ENCODE results near the gene MAST3.

MAST3 gene

GRCh38 chr19:18135712-18136584 lies 38.4 kb downstream of the MAST3 start:
- H3K4me2 ChIP-seq (ENCODE audit: low read length), result no peak overlapping the region
- H3K36me3 ChIP-seq (ENCODE audit: control insufficient read depth, insufficient read depth, low read length), result no peaks in the 10 kb centered on the region
- no peaks in the 10 kb centered on the region for H3K4me1 ChIP-seq (ENCODE audit: control insufficient read depth, low read depth, low read length)
- no peak overlapping the region for H3K4me3 ChIP-seq (ENCODE audit: low read length)
- H3K27ac ChIP-seq (ENCODE audit: low read depth, low read length), result no peak overlapping the region
- no peak overlapping the region for H2BK120ac ChIP-seq (ENCODE audit: low read depth, low read length)
- H3K18ac ChIP-seq (ENCODE audit: low read length), result no peak overlapping the region
- H4K5ac ChIP-seq (ENCODE audit: low read length), result no peak overlapping the region
- WGBS (ENCODE audit: extremely low coverage, insufficient coverage, low lambda C conversion rate), result no CpG with 5 or more reads among the region's 18 CpGs
- H2AK5ac ChIP-seq (ENCODE audit: low read length), result no peak overlapping the region
- H4K8ac ChIP-seq (ENCODE audit: low read depth, low read length), result no peak overlapping the region
- H3K27me3 ChIP-seq (ENCODE audit: insufficient read depth, low read length, poor library complexity), result no peaks in the 10 kb centered on the region
- H3K56ac ChIP-seq (ENCODE audit: low read length), result no peak overlapping the region
- no peak for DNase-seq
- no peak overlapping the region for H3K4ac ChIP-seq (ENCODE audit: low read depth, low read length)
- no peaks in the 10 kb centered on the region for H3K79me2 ChIP-seq (ENCODE audit: control insufficient read depth, insufficient read depth, low read length)
- no peak overlapping the region for H2BK5ac ChIP-seq (ENCODE audit: low read length)
- H3K23ac ChIP-seq (ENCODE audit: low read length), result no peak overlapping the region
- no peak overlapping the region for H2BK15ac ChIP-seq (replicated peaks; ENCODE audit: low read depth)
- no peaks in the 10 kb centered on the region for H3K79me1 ChIP-seq (ENCODE audit: low read length)
- no peak overlapping the region for H3K9ac ChIP-seq (ENCODE audit: low read length)

GRCh38 chr19:18137242-18137641 lies 39.7 kb downstream of the MAST3 start:
- H2BK15ac ChIP-seq (replicated peaks; ENCODE audit: low read depth), result no peak overlapping the region
- H3K4me1 ChIP-seq (ENCODE audit: control insufficient read depth, low read depth, low read length), result no peaks in the 10 kb centered on the region
- no peaks in the 10 kb centered on the region for H3K79me2 ChIP-seq (ENCODE audit: control insufficient read depth, insufficient read depth, low read length)
- no peak overlapping the region for H2BK120ac ChIP-seq (ENCODE audit: low read depth, low read length)
- H3K79me1 ChIP-seq (ENCODE audit: low read length), result no peaks in the 10 kb centered on the region
- H3K4me3 ChIP-seq (ENCODE audit: low read length), result no peak overlapping the region
- no peak overlapping the region for H3K4ac ChIP-seq (ENCODE audit: low read depth, low read length)
- no peaks in the 10 kb centered on the region for H3K27me3 ChIP-seq (ENCODE audit: insufficient read depth, low read length, poor library complexity)
- no peak overlapping the region for H3K18ac ChIP-seq (ENCODE audit: low read length)
- no peak overlapping the region for H3K27ac ChIP-seq (ENCODE audit: low read depth, low read length)
- no peak for DNase-seq
- no peak overlapping the region for H4K5ac ChIP-seq (ENCODE audit: low read length)
- H3K36me3 ChIP-seq (ENCODE audit: control insufficient read depth, insufficient read depth, low read length), result no peaks in the 10 kb centered on the region
- no peak overlapping the region for H2AK5ac ChIP-seq (ENCODE audit: low read length)
- H2BK5ac ChIP-seq (ENCODE audit: low read length), result no peak overlapping the region
- WGBS (ENCODE audit: extremely low coverage, insufficient coverage, low lambda C conversion rate), result no CpG with 5 or more reads among the region's 11 CpGs
- H3K9ac ChIP-seq (ENCODE audit: low read length), result no peak overlapping the region
- no peak overlapping the region for H3K23ac ChIP-seq (ENCODE audit: low read length)
- no peak overlapping the region for H3K56ac ChIP-seq (ENCODE audit: low read length)
- H3K4me2 ChIP-seq (ENCODE audit: low read length), result no peak overlapping the region
- H4K8ac ChIP-seq (ENCODE audit: low read depth, low read length), result no peak overlapping the region

- Histone ChIP-seq H3K56ac (ENCODE audit: low read length) (no peak overlapping the region), H3K79me1 (ENCODE audit: low read length) (no peaks in the 10 kb centered on the region), H2AK5ac (ENCODE audit: low read length) (no peak overlapping the region), H3K4ac (ENCODE audit: low read depth, low read length) (no peak overlapping the region), H3K23ac (ENCODE audit: low read length) (no peak overlapping the region), H3K27me3 (ENCODE audit: insufficient read depth, low read length, poor library complexity) (no peaks in the 10 kb centered on the region), H2BK15ac (replicated peaks; ENCODE audit: low read depth) (no peak overlapping the region), H3K18ac (ENCODE audit: low read length) (no peak overlapping the region), H3K4me1 (ENCODE audit: control insufficient read depth, low read depth, low read length) (no peaks in the 10 kb centered on the region), H3K4me3 (ENCODE audit: low read length) (no peak overlapping the region), H2BK120ac (ENCODE audit: low read depth, low read length) (no peak overlapping the region), H3K9ac (ENCODE audit: low read length) (no peak overlapping the region), H4K8ac (ENCODE audit: low read depth, low read length) (no peak overlapping the region), H3K4me2 (ENCODE audit: low read length) (no peak overlapping the region), H4K5ac (ENCODE audit: low read length) (no peak overlapping the region), H3K36me3 (ENCODE audit: control insufficient read depth, insufficient read depth, low read length) (no peaks in the 10 kb centered on the region), H3K27ac (ENCODE audit: low read depth, low read length) (no peak overlapping the region), H2BK5ac (ENCODE audit: low read length) (no peak overlapping the region), H3K79me2 (ENCODE audit: control insufficient read depth, insufficient read depth, low read length) (no peaks in the 10 kb centered on the region)
- no CpG with 5 or more reads among the region's 9 CpGs for WGBS (ENCODE audit: extremely low coverage, insufficient coverage, low lambda C conversion rate)
- DNase-seq, result no peak
Measured at GRCh38 chr19:18137657-18138339, 40.2 kb downstream of the MAST3 start.

GRCh38 chr19:18140473-18140872 lies 42.9 kb downstream of the MAST3 start:
- no peak overlapping the region for H3K4me2 ChIP-seq (ENCODE audit: low read length)
- H3K18ac ChIP-seq (ENCODE audit: low read length), result no peak overlapping the region
- no peak overlapping the region for H3K27ac ChIP-seq (ENCODE audit: low read depth, low read length)
- no peaks in the 10 kb centered on the region for H3K4me1 ChIP-seq (ENCODE audit: control insufficient read depth, low read depth, low read length)
- no peak overlapping the region for H3K4ac ChIP-seq (ENCODE audit: low read depth, low read length)
- no peak overlapping the region for H3K56ac ChIP-seq (ENCODE audit: low read length)
- no peak overlapping the region for H2BK120ac ChIP-seq (ENCODE audit: low read depth, low read length)
- no peaks in the 10 kb centered on the region for H3K27me3 ChIP-seq (ENCODE audit: insufficient read depth, low read length, poor library complexity)
- H3K9ac ChIP-seq (ENCODE audit: low read length), result no peak overlapping the region
- no peak overlapping the region for H2BK5ac ChIP-seq (ENCODE audit: low read length)
- no peak overlapping the region for H3K4me3 ChIP-seq (ENCODE audit: low read length)
- no peak overlapping the region for H2BK15ac ChIP-seq (replicated peaks; ENCODE audit: low read depth)
- no peak overlapping the region for H3K23ac ChIP-seq (ENCODE audit: low read length)
- no peaks in the 10 kb centered on the region for H3K79me2 ChIP-seq (ENCODE audit: control insufficient read depth, insufficient read depth, low read length)
- WGBS (ENCODE audit: extremely low coverage, insufficient coverage, low lambda C conversion rate), result no CpG with 5 or more reads among the region's 1 CpG
- H3K36me3 ChIP-seq (ENCODE audit: control insufficient read depth, insufficient read depth, low read length), result no peaks in the 10 kb centered on the region
- no peak overlapping the region for H4K8ac ChIP-seq (ENCODE audit: low read depth, low read length)
- H3K79me1 ChIP-seq (ENCODE audit: low read length), result no peaks in the 10 kb centered on the region
- DNase-seq, result no peak
- H2AK5ac ChIP-seq (ENCODE audit: low read length), result no peak overlapping the region
- H4K5ac ChIP-seq (ENCODE audit: low read length), result no peak overlapping the region

- H3K36me3 ChIP-seq (ENCODE audit: control insufficient read depth, insufficient read depth, low read length), result no peaks in the 10 kb centered on the region
- H3K18ac ChIP-seq (ENCODE audit: low read length), result no peak overlapping the region
- no peak overlapping the region for H3K56ac ChIP-seq (ENCODE audit: low read length)
Measured at GRCh38 chr19:18141031-18141430, 43.5 kb downstream of the MAST3 start.

More at GRCh38 chr19:18141031-18141430, 43.5 kb downstream of the MAST3 start:
- H3K4me1 ChIP-seq (ENCODE audit: control insufficient read depth, low read depth, low read length), result no peaks in the 10 kb centered on the region
- no peak for DNase-seq
- no peak overlapping the region for H2BK120ac ChIP-seq (ENCODE audit: low read depth, low read length)
- no peaks in the 10 kb centered on the region for H3K79me2 ChIP-seq (ENCODE audit: control insufficient read depth, insufficient read depth, low read length)
- H2BK15ac ChIP-seq (replicated peaks; ENCODE audit: low read depth), result no peak overlapping the region
- no peak overlapping the region for H3K9ac ChIP-seq (ENCODE audit: low read length)
- H3K23ac ChIP-seq (ENCODE audit: low read length), result no peak overlapping the region
- H3K4me2 ChIP-seq (ENCODE audit: low read length), result no peak overlapping the region
- H4K8ac ChIP-seq (ENCODE audit: low read depth, low read length), result no peak overlapping the region
- H3K4me3 ChIP-seq (ENCODE audit: low read length), result no peak overlapping the region
- H3K4ac ChIP-seq (ENCODE audit: low read depth, low read length), result no peak overlapping the region
- WGBS (ENCODE audit: extremely low coverage, insufficient coverage, low lambda C conversion rate), result no CpG with 5 or more reads among the region's 6 CpGs
- no peaks in the 10 kb centered on the region for H3K79me1 ChIP-seq (ENCODE audit: low read length)
- no peak overlapping the region for H2AK5ac ChIP-seq (ENCODE audit: low read length)
- H4K5ac ChIP-seq (ENCODE audit: low read length), result no peak overlapping the region
- H2BK5ac ChIP-seq (ENCODE audit: low read length), result no peak overlapping the region
- no peak overlapping the region for H3K27ac ChIP-seq (ENCODE audit: low read depth, low read length)
- H3K27me3 ChIP-seq (ENCODE audit: insufficient read depth, low read length, poor library complexity), result no peaks in the 10 kb centered on the region

All from mesendoderm (in vitro differentiated cells).